GM12878 (cell line): ENCODE results near the gene PES1. TPM values are rescaled to one million over a fixed set of nuclear protein-coding genes. Genes with fewer than 3 reads are reported as not detected.
"Not testable (repeated sequence)": the region's sequence is repeated elsewhere in the genome, so short reads cannot be mapped to it uniquely, and the experiment has no call there.

Source experiments
- ATAC-seq: fragments of 200-7000 bp; cut with Tn5 transposase; 3 replicates; pipeline ENCODE4 v1.9.1; 2020; ENCODE audit warnings: mild to moderate bottlenecking, moderate library complexity
- BruUV-seq: library from RNA; stranded (reverse); fragments of 400-500 nt; replicated peaks from 2 replicates; lab custom pipeline; 2021; lab: Mats Ljungman, UMichigan
- CTCF ChIA-PET: fragments of 300-600 bp; sonication (Branson Sonifier 250); formaldehyde crosslinking; extraction: SDS; loops from one replicate; lab custom pipeline; 2021; ENCODE audit warnings: inconsistent platforms; lab: Yijun Ruan, JAX
- POLR2A ChIA-PET: fragments of 350-600 bp; formaldehyde crosslinking; extraction: SDS; loops from one replicate; lab custom pipeline; 2021; ENCODE audit warnings: inconsistent platforms; lab: Charles Lee
- RAD21 ChIA-PET: fragments of 300-600 bp; sonication (Branson Sonifier 250); formaldehyde crosslinking; loops from one replicate; lab custom pipeline; 2023; ENCODE audit warnings: antibody characterized with exemption; ENCODE audit not compliant: unreplicated experiment; lab: Charles Lee
- SMC1A ChIA-PET: fragments of 300-600 bp; sonication (Branson Sonifier 250); formaldehyde crosslinking; loops from one replicate; lab custom pipeline; 2023; ENCODE audit not compliant: unreplicated experiment, uncharacterized antibody; lab: Charles Lee
- DNase-seq: peaks from one replicate; pipeline ENCODE4 v3.0.0-alpha.2; 2011; ENCODE audit warnings: low read depth, low spot score
- FAIRE-seq: peaks from 3 replicates; lab custom pipeline; 2011; peaks lifted over from hg19 to GRCh38; lab: Jason Lieb, UNC
- H2AFZ ChIP-seq: 2 replicates; pipeline ENCODE4 v1.6.0; 2011; ENCODE audit warnings: low read depth, low read length, control low read depth; ENCODE audit not compliant: control insufficient read depth
- H3K27ac ChIP-seq: 2 replicates; pipeline ENCODE4 v1.5.1; 2011; ENCODE audit warnings: control low read depth; ENCODE audit not compliant: control insufficient read depth, insufficient read depth
- H3K27me3 ChIP-seq, 2 experiments: replicated peaks in 1 of 2; 2 replicates each; pipeline versions ENCODE4 v1.6.0 to v1.6.1; 2011; ENCODE audit warnings: low read length in 1 of 2; ENCODE audit not compliant: control insufficient read depth in 2 of 2, insufficient read depth in 2 of 2
- H3K36me3 ChIP-seq, 2 experiments: 2 replicates each; pipeline ENCODE4 v1.5.1; 2011; ENCODE audit warnings: low read length in 1 of 2; ENCODE audit not compliant: control insufficient read depth in 2 of 2, insufficient read depth in 2 of 2
- H3K4me1 ChIP-seq: 2 replicates; pipeline ENCODE4 v1.6.1; 2011; ENCODE audit warnings: mild to moderate bottlenecking, low read length, moderate library complexity, mixed read lengths; ENCODE audit not compliant: control insufficient read depth, insufficient read depth
- H3K4me2 ChIP-seq: 2 replicates; pipeline ENCODE4 v1.6.0; 2011; ENCODE audit warnings: control low read depth; ENCODE audit not compliant: control insufficient read depth, insufficient read depth
- H3K4me3 ChIP-seq: fragments of 200-600 bp; sonication (generic); 2 replicates; pipeline ENCODE4 v1.5.1; 2016
- H3K79me2 ChIP-seq: 2 replicates; pipeline ENCODE4 v1.6.0; 2011; ENCODE audit warnings: low read length; ENCODE audit not compliant: control insufficient read depth, insufficient read depth
- H3K9ac ChIP-seq: 2 replicates; pipeline ENCODE4 v1.8.0; 2011; ENCODE audit warnings: low read length, control low read depth, mixed read lengths; ENCODE audit not compliant: control insufficient read depth, insufficient read depth
- H3K9me3 ChIP-seq: replicated peaks from 3 replicates; pipeline ENCODE4 v1.5.1; 2011; ENCODE audit warnings: mild to moderate bottlenecking, low read length; ENCODE audit not compliant: control insufficient read depth, insufficient read depth
- H4K20me1 ChIP-seq: 2 replicates; pipeline ENCODE4 v1.6.0; 2011; ENCODE audit not compliant: control insufficient read depth, insufficient read depth
- ETV6 ChIP-seq, 2 experiments: fragments of 450-650 bp in 1 of 2; IDR thresholded peaks in 1 of 2; conservative IDR thresholded peaks in 1 of 2; 2 replicates each; pipeline ENCODE4 v1.6.1; 2014; ENCODE audit warnings: antibody characterized with exemption in 1 of 2, borderline replicate concordance in 1 of 2, low read depth in 1 of 2, mild to moderate bottlenecking in 1 of 2, moderate library complexity in 1 of 2
- FOS ChIP-seq: IDR thresholded peaks from 3 replicates; pipeline ENCODE4 v1.6.1; 2011; ENCODE audit warnings: borderline replicate concordance; ENCODE audit not compliant: insufficient read length; ENCODE audit errors: extremely low read depth
- HDAC2 ChIP-seq: fragments of 200-600 bp; sonication (generic); IDR thresholded peaks from 2 replicates; pipeline ENCODE4 v1.6.1; 2017
- NFYB ChIP-seq: IDR thresholded peaks from 2 replicates; pipeline ENCODE4 v1.6.1; 2011; ENCODE audit warnings: low read depth, mild to moderate bottlenecking, low read length, improper control_type of control experiment, moderate library complexity; ENCODE audit not compliant: insufficient read depth
- POLR2A ChIP-seq: IDR thresholded peaks from 2 replicates; pipeline ENCODE4 v1.6.1; 2011; ENCODE audit warnings: low read depth, mild to moderate bottlenecking, low read length
- POLR2AphosphoS2 ChIP-seq: IDR thresholded peaks from 2 replicates; pipeline ENCODE4 v1.6.1; 2011; ENCODE audit warnings: low read depth, mild to moderate bottlenecking, low read length, improper control_type of control experiment, moderate library complexity
- POU2F2 ChIP-seq: IDR thresholded peaks from 3 replicates; pipeline ENCODE4 v1.6.1; 2011; ENCODE audit warnings: low read depth, mild to moderate bottlenecking, low read length, borderline replicate concordance
- RBBP5 ChIP-seq: fragments of 200-600 bp; sonication (generic); conservative IDR thresholded peaks from 2 replicates; pipeline ENCODE4 v1.6.1; 2016
- SMAD1 ChIP-seq: fragments of 450-650 bp; IDR thresholded peaks from 2 replicates; pipeline ENCODE4 v1.6.1; 2018; ENCODE audit warnings: mild to moderate bottlenecking, low read depth; ENCODE audit not compliant: partially characterized antibody
- SMAD5 ChIP-seq: IDR thresholded peaks from 2 replicates; pipeline ENCODE4 v1.6.1; 2016; ENCODE audit warnings: antibody characterized with exemption, low read depth
- SRF ChIP-seq, 2 experiments: IDR thresholded peaks; 2 replicates each; pipeline ENCODE4 v1.6.1; 2011; ENCODE audit warnings: low read depth in 2 of 2, low read length in 2 of 2, mild to moderate bottlenecking in 1 of 2, moderate library complexity in 1 of 2
- TARDBP ChIP-seq: IDR thresholded peaks from 2 replicates; pipeline ENCODE4 v1.6.1; 2016; ENCODE audit warnings: borderline replicate concordance
- TCF12 ChIP-seq: IDR thresholded peaks from 2 replicates; pipeline ENCODE4 v1.6.1; 2011; ENCODE audit warnings: low read depth, mild to moderate bottlenecking, low read length
- YBX1 ChIP-seq: fragments of 450-650 bp; IDR thresholded peaks from 2 replicates; pipeline ENCODE4 v1.6.1; 2016; ENCODE audit warnings: antibody characterized with exemption
- WGBS: methylation state at CpG from one replicate; pipeline ENCODE4 v1.1.6; 2016; ENCODE audit warnings: low lambda C conversion rate; ENCODE audit not compliant: insufficient replicate concordance, insufficient coverage; ENCODE audit errors: missing lambda C conversion rate; 5-methylcytosine and 5-hydroxymethylcytosine counted together
- in situ Hi-C: fragments of 300-500 bp; cut with MboI; formaldehyde crosslinking; loops from 9 replicates; pipeline ENCODE4 v1.14.3; 2018; ENCODE audit warnings: mixed read lengths
- intact Hi-C: fragments of 100-400 bp; cut with micrococcal nuclease; formaldehyde crosslinking; loops from one replicate; pipeline ENCODE4 v1.14.2; 2022; ENCODE audit not compliant: unreplicated experiment
- polyA plus RNA-seq, 11 experiments: library from polyadenylated mRNA; depleted of rRNA in 4 of 11; unstranded in 6 of 11; stranded (reverse) in 5 of 11; fragments of >200 nt; fragmentation: Nextera tagmentation in 4 of 11; fragmentation: Illumina TruSeq in 1 of 11; extraction: Ambion mirVana in 4 of 11; extraction: Trizol in 1 of 11; gene quantifications; 1 replicate in 1 of 11; 2 replicates in 10 of 11; pipeline versions ENCODE4 v1.2.1 to v1.2.3, GENCODE V29; 2011 to 2016; ENCODE audit warnings: inconsistent platforms in 2 of 11, missing spikeins in 2 of 11, low read depth in 1 of 11
- total RNA-seq, 4 experiments: library from RNA; depleted of rRNA in 3 of 4; stranded (reverse); fragments of >200 nt in 3 of 4; fragmentation: Illumina TruSeq in 1 of 4; extraction: Trizol in 1 of 4; gene quantifications; 2 replicates each; pipeline versions ENCODE4 v1.2.1 to v1.2.3, GENCODE V29; 2013 to 2021
- TF ChIP-seq, protein P1 (sequence below): fragments of 450-650 bp; IDR thresholded peaks from 2 replicates; pipeline ENCODE4 v1.6.1; 2018; ENCODE audit warnings: mild to moderate bottlenecking, low read depth, moderate library complexity; ENCODE audit not compliant: partially characterized antibody

PES1 gene
- total and polyA plus RNA-seq, 10 of the 15 experiments (the other 5 are each of a cell fraction or from before 2014, with no cell fraction given) = 6.9 to 139 (median 106) TPM

DNA sequence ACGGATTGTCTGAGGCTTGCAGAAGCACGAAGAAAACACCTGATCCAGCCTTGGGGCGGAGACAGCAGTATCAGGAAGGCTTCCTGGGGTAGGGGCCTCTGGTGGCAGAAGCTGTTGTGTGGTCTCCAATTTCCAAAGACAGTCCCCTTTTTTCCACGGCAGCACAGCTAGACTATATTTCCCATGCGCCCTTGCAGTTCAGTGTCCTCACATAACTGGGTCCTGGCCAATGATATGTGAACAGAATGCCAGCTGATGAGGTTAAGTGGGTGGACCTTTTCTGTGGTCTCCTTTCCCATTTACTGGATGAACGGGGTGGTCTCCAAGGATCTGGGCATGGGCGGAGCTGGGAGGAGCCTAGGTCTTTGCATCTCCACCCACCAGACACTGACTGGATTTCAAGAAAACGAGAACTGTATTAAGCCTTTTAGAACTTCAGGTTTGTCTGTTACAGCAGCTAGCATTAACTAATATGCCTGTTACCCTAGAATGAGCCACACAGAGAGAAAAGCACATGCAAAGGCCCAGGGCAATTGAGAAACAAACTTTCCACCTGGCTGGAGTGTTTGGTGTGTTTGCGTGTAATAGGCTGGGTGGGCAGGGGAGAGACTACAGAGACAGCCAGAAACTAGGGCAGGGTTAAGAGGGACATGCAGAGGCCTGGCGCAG lies 23.4 kb downstream of the PES1 start (continued):
- TF ChIP-seq POU2F2 = no peak
- no peak for TF ChIP-seq SMAD5

DNA sequence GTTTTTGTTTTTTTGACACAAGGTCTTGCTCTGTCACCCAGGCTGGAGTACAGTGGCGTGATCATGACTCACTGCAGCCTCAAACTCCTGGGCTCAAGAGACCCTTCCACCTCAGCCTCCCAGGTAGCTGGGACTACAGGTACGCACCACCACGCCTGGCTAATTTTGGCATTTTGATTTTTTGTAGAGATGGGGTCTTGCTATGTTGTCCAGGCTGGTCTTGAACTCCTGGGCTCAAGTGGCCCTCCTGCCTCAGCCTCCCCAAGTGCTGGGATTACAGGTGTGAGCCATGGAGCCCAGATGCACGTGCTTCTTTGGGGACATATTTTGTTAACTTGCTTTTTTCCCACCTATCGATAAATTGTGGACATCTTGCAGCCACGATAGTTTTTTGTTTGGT lies 24.4 kb downstream of the PES1 start:
- SMC1A ChIA-PET, H3K27me3 ChIP-seq, in situ Hi-C loops, H2AFZ ChIP-seq, DNase-seq, H3K4me1 ChIP-seq, H4K20me1 ChIP-seq, H3K4me3 ChIP-seq, H3K9me3 ChIP-seq, BruUV-seq, H3K36me3 ChIP-seq, POLR2A ChIA-PET, ATAC-seq, H3K79me2 ChIP-seq, H3K4me2 ChIP-seq, H3K27ac ChIP-seq, FAIRE-seq, CTCF ChIA-PET, H3K9ac ChIP-seq, intact Hi-C loops, RAD21 ChIA-PET: not testable (repeated sequence)
- 45% methylated on average over 6 of the region's 6 CpGs for WGBS

DNA sequence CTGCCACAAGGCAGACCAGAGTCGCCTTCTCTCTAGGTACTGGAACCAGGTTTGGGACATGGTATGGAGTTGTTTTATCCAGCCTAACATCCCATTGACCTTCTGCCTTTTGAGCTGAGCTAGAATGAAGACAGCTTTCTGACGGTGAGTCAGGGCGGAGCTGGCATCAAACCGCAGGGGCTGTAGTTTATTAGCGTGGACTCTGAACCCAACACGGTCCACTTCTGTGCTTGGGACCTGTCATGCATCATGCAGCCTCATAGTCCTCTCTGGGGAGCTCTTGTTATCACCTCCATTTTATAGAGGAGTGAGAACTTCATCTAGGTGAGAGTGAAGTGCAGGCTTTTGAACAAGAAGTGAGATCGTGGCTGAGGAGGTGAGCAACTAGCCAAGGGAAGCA lies 25.6 kb downstream of the PES1 start:
- H3K4me3 ChIP-seq = no peak overlapping the region
- H3K9ac ChIP-seq = no peak overlapping the region
- H2AFZ ChIP-seq = no peak overlapping the region
- 28% methylated on average over 7 of the region's 7 CpGs for WGBS
- FAIRE-seq = no peak
- intact Hi-C loops = no loop called here
- H3K9me3 ChIP-seq = no peaks in the 10 kb centered on the region
- ChIA-PET POLR2A (no interaction called here), CTCF (interaction anchor here (1.0 kb wide), 1 partner anchor 10 kb away, joined by 3 read pairs; no protein-coding TSS in a partner anchor), RAD21 (no interaction called here), SMC1A (interaction anchor here (1.2 kb wide), 1 partner anchor 24 kb away, joined by 3 read pairs; no protein-coding TSS in a partner anchor)
- H3K27ac ChIP-seq = no peak overlapping the region
- H3K27me3 ChIP-seq = no peaks in the 10 kb centered on the region; a peak in 1 of 4 replicates
- BruUV-seq = no TSS peak
- H3K4me2 ChIP-seq = no peak overlapping the region
- no peaks in the 10 kb centered on the region for H3K4me1 ChIP-seq
- H3K36me3 ChIP-seq = no peaks in the 10 kb centered on the region
- H4K20me1 ChIP-seq = no peaks in the 10 kb centered on the region; the same call in 1 of the 2 replicates
- H3K79me2 ChIP-seq = no peaks in the 10 kb centered on the region
- TF ChIP-seq TARDBP (no peak), HDAC2 (no peak), RBBP5 (no peak), SMAD1 (no peak), POLR2A (no peak), TCF12 (no peak), SRF (IDR thresholded peaks at IDR 0.05; ENCODE audit: low read depth in 2 of 2, low read length in 2 of 2) (no peak), FOS (no peak), YBX1 (no peak), ETV6 (conservative IDR thresholded peaks at IDR 0.05 in 1 of 2, IDR thresholded peaks at IDR 0.05 in 1 of 2; ENCODE audit: borderline replicate concordance in 1 of 2, low read depth in 1 of 2) (no peak), NFYB (no peak), POLR2AphosphoS2 (no peak)
- TF ChIP-seq, protein P1, sequence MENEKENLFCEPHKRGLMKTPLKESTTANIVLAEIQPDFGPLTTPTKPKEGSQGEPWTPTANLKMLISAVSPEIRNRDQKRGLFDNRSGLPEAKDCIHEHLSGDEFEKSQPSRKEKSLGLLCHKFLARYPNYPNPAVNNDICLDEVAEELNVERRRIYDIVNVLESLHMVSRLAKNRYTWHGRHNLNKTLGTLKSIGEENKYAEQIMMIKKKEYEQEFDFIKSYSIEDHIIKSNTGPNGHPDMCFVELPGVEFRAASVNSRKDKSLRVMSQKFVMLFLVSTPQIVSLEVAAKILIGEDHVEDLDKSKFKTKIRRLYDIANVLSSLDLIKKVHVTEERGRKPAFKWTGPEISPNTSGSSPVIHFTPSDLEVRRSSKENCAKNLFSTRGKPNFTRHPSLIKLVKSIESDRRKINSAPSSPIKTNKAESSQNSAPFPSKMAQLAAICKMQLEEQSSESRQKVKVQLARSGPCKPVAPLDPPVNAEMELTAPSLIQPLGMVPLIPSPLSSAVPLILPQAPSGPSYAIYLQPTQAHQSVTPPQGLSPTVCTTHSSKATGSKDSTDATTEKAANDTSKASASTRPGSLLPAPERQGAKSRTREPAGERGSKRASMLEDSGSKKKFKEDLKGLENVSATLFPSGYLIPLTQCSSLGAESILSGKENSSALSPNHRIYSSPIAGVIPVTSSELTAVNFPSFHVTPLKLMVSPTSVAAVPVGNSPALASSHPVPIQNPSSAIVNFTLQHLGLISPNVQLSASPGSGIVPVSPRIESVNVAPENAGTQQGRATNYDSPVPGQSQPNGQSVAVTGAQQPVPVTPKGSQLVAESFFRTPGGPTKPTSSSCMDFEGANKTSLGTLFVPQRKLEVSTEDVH = no peak
- in situ Hi-C loops = no loop called here
- no peak for DNase-seq
- ATAC-seq = no peak
